ENCODE data around the gene WNT5B.
"Not testable (repeated sequence)": the region's sequence is repeated elsewhere in the genome, so short reads cannot be mapped to it uniquely, and the experiment has no call there.

The WNT5B gene

GRCh38 chr12:1691123-1692007 is 62.3 kb downstream of the WNT5B start:
- peak; percentile 50 for DNase-seq (ENCODE audit: low spot score)

GRCh38 chr12:1692226-1692625 is 63.2 kb downstream of the WNT5B start:
- no peak for DNase-seq (ENCODE audit: low spot score)

- no peak for DNase-seq (ENCODE audit: low spot score)
These were observed 64.0 kb downstream of the WNT5B start for GRCh38 chr12:1692895-1693610.

- DNase-seq (ENCODE audit: low spot score) = not testable (repeated sequence)
These were observed 66.1 kb downstream of the WNT5B start for GRCh38 chr12:1695097-1695496.

- no peak for DNase-seq (ENCODE audit: low spot score)
These were observed 67.0 kb downstream of the WNT5B start for GRCh38 chr12:1695886-1696670.

GRCh38 chr12:1696800-1697199 is 67.8 kb downstream of the WNT5B start:
- no peak for DNase-seq (ENCODE audit: low spot score)

All from hematopoietic multipotent progenitor cell treated with erythropoietin and hydrocortisone succinate and interleukin-3 and kit ligand, for 15 days (in vitro differentiated cells).